OCI-LY7 (cell line): ENCODE results near the gene PAK4. TPM values are rescaled to one million over a fixed set of nuclear protein-coding genes. Genes with fewer than 3 reads are reported as not detected.

Experiments
- BruUV-seq: library from RNA; stranded (reverse); fragments of 400-500 nt; replicated peaks from 2 replicates; lab custom pipeline; 2021; lab: Mats Ljungman, UMichigan
- CTCF ChIA-PET: fragments of 300-600 bp; sonication (Branson Sonifier 250); formaldehyde crosslinking; loops from one replicate; lab custom pipeline; 2022; ENCODE audit warnings: antibody characterized with exemption; ENCODE audit not compliant: unreplicated experiment; lab: Charles Lee
- POLR2A ChIA-PET: fragments of 300-600 bp; sonication (Branson Sonifier 250); formaldehyde crosslinking; loops from one replicate; lab custom pipeline; 2022; ENCODE audit warnings: antibody characterized with exemption; lab: Charles Lee
- DNase-seq: peaks from one replicate; pipeline ENCODE4 v3.0.0-alpha.2; 2015; ENCODE audit warnings: low spot score
- H2AFZ ChIP-seq: fragments of 200-600 bp; sonication (generic), shearing (Covaris generic); 2 replicates; pipeline ENCODE4 v1.6.1; 2014; ENCODE audit warnings: mild to moderate bottlenecking, antibody characterized with exemption, low read length, moderate library complexity
- H3K27ac ChIP-seq: fragments of 200-600 bp; sonication (generic); 2 replicates; pipeline ENCODE4 v1.5.1; 2014; ENCODE audit warnings: mixed run types, low read depth, mild to moderate bottlenecking, moderate library complexity, low read length, inconsistent platforms; ENCODE audit not compliant: poor library complexity, severe bottlenecking
- H3K36me3 ChIP-seq: fragments of 200-600 bp; sonication (generic); 2 replicates; pipeline ENCODE4 v1.6.1; 2014; ENCODE audit warnings: mild to moderate bottlenecking, antibody characterized with exemption, low read length, moderate library complexity, mixed read lengths; ENCODE audit not compliant: insufficient read depth
- H3K4me1 ChIP-seq: fragments of 200-600 bp; sonication (generic); 2 replicates; pipeline ENCODE4 v1.5.1; 2014; ENCODE audit warnings: mild to moderate bottlenecking, low read length; ENCODE audit not compliant: insufficient read depth, poor library complexity, severe bottlenecking
- H3K4me2 ChIP-seq: fragments of 200-600 bp; sonication (generic); 2 replicates; pipeline ENCODE4 v1.6.1; 2014; ENCODE audit warnings: mild to moderate bottlenecking, low read length
- H3K4me3 ChIP-seq: fragments of 200-600 bp; sonication (generic); 2 replicates; pipeline ENCODE4 v1.5.1; 2014; ENCODE audit warnings: mild to moderate bottlenecking, low read depth, low read length; ENCODE audit not compliant: poor library complexity, severe bottlenecking
- H3K79me2 ChIP-seq: fragments of 200-600 bp; sonication (generic); 2 replicates; pipeline ENCODE4 v1.6.1; 2016; ENCODE audit warnings: low read depth, mild to moderate bottlenecking, low read length, moderate library complexity, mixed read lengths; ENCODE audit not compliant: insufficient read depth
- H3K9me2 ChIP-seq: fragments of 200-600 bp; sonication (generic); 2 replicates; pipeline ENCODE4 v1.6.1; 2016; ENCODE audit warnings: mild to moderate bottlenecking, low read length, mixed read lengths; ENCODE audit not compliant: insufficient read depth
- H3K9me3 ChIP-seq: fragments of 200-600 bp; sonication (generic); 2 replicates; pipeline ENCODE4 v1.6.1; 2014; ENCODE audit warnings: mild to moderate bottlenecking, mixed run types, low read length, mixed read lengths
- H4K20me1 ChIP-seq: fragments of 200-600 bp; sonication (generic); 2 replicates; pipeline ENCODE4 v1.6.1; 2014; ENCODE audit warnings: mild to moderate bottlenecking, antibody characterized with exemption, low read length, moderate library complexity, mixed read lengths; ENCODE audit not compliant: insufficient read depth
- CTCF ChIP-seq: fragments of 200-600 bp; sonication (generic); conservative IDR thresholded peaks from 2 replicates; pipeline ENCODE4 v1.5.1; 2014; ENCODE audit warnings: mild to moderate bottlenecking, antibody characterized with exemption, low read length, moderate library complexity, mixed read lengths
- EZH2phosphoT487 ChIP-seq: fragments of 200-600 bp; sonication (generic); IDR thresholded peaks from 2 replicates; pipeline ENCODE4 v1.6.1; 2018; ENCODE audit warnings: low read depth, borderline replicate concordance, mild to moderate bottlenecking, mixed run types, antibody characterized with exemption, low read length, moderate library complexity, mixed read lengths
- intact Hi-C: fragments of 100-400 bp; cut with micrococcal nuclease; formaldehyde crosslinking; loops from one replicate; pipeline ENCODE4 v1.10.0; 2022; ENCODE audit not compliant: unreplicated experiment
- total RNA-seq, 2 experiments: library from RNA; depleted of rRNA in 1 of 2; stranded (reverse); fragments of >200 nt in 1 of 2; shearing (Covaris generic) in 1 of 2; gene quantifications; 2 replicates each; pipeline ENCODE4 v1.2.3, GENCODE V29; 2014 to 2022

Gene PAK4
- total RNA-seq, 2 experiments from 2014 or later, result 7.8 to 26.7 TPM

- no peaks in the 10 kb centered on the region for H3K9me3 ChIP-seq
- H3K36me3 ChIP-seq, result 0 out of 2 replicates have a peak, but pooled peaks cover 4% of the 10 kb centered on the region
- no peak overlapping the region for H3K4me2 ChIP-seq
- H3K79me2 ChIP-seq, result no peaks in the 10 kb centered on the region
- CTCF ChIA-PET, result no interaction called here
- TF ChIP-seq CTCF (no peak), EZH2phosphoT487 (no peak)
- H2AFZ ChIP-seq, result no peak overlapping the region
- no peak for DNase-seq
- no peak overlapping the region for H3K27ac ChIP-seq
- H3K9me2 ChIP-seq, result no peaks in the 10 kb centered on the region
- intact Hi-C loops, result no loop called here
- no peaks in the 10 kb centered on the region for H3K4me1 ChIP-seq
- H4K20me1 ChIP-seq, result no peaks in the 10 kb centered on the region
- no peak overlapping the region for H3K4me3 ChIP-seq
- no TSS peak for BruUV-seq
- POLR2A ChIA-PET, result no interaction called here
Measured at GRCh38 chr19:39179754-39180153, 54.2 kb downstream of the PAK4 start.

- Histone ChIP-seq H3K4me2 (no peak overlapping the region), H2AFZ (no peak overlapping the region), H3K4me1 (no peaks in the 10 kb centered on the region), H4K20me1 (no peaks in the 10 kb centered on the region), H3K27ac (no peak overlapping the region), H3K9me3 (no peaks in the 10 kb centered on the region), H3K9me2 (no peaks in the 10 kb centered on the region), H3K4me3 (no peak overlapping the region), H3K79me2 (no peaks in the 10 kb centered on the region), H3K36me3 (0 out of 2 replicates have a peak, but pooled peaks cover 4% of the 10 kb centered on the region)
- DNase-seq, result no peak
- BruUV-seq, result no TSS peak
- intact Hi-C loops, result no loop called here
- ChIA-PET POLR2A (no interaction called here), CTCF (no interaction called here)
- TF ChIP-seq EZH2phosphoT487 (no peak), CTCF (no peak)
Measured at GRCh38 chr19:39180749-39181148, 55.2 kb downstream of the PAK4 start.

GRCh38 chr19:39181500-39182173, 56.1 kb downstream of the PAK4 start:
- no peaks in the 10 kb centered on the region for H3K4me1 ChIP-seq
- ChIA-PET CTCF (no interaction called here), POLR2A (no interaction called here)
- no peak overlapping the region for H3K27ac ChIP-seq
- no peak overlapping the region for H2AFZ ChIP-seq
- no peak overlapping the region for H3K4me2 ChIP-seq
- BruUV-seq, result no TSS peak
- no peak for DNase-seq
- TF ChIP-seq EZH2phosphoT487 (no peak), CTCF (no peak)
- no peaks in the 10 kb centered on the region for H3K79me2 ChIP-seq
- no peaks in the 10 kb centered on the region for H3K9me3 ChIP-seq
- intact Hi-C loops, result no loop called here
- no peaks in the 10 kb centered on the region for H4K20me1 ChIP-seq
- H3K4me3 ChIP-seq, result no peak overlapping the region
- 0 out of 2 replicates have a peak, but pooled peaks cover 4% of the 10 kb centered on the region for H3K36me3 ChIP-seq
- no peaks in the 10 kb centered on the region for H3K9me2 ChIP-seq
